HepG2 (cell line): ENCODE data around the gene LIMK2. TPM values are rescaled to one million over a fixed set of nuclear protein-coding genes. Genes with fewer than 3 reads are reported as not detected.
"Not testable (repeated sequence)": the region's sequence is repeated elsewhere in the genome, so short reads cannot be mapped to it uniquely, and the experiment has no call there.

Experiments used
- ATAC-seq: fragments of 200-7000 bp; cut with Tn5 transposase; 3 replicates; pipeline ENCODE4 v1.9.1; 2020; ENCODE audit warnings: mild to moderate bottlenecking, moderate library complexity
- BruUV-seq: library from RNA; stranded (reverse); fragments of 400-500 nt; replicated peaks from 2 replicates; lab custom pipeline; 2021; lab: Mats Ljungman, UMichigan
- CTCF ChIA-PET: fragments of 300-600 bp; formaldehyde crosslinking; extraction: SDS; loops from one replicate; lab custom pipeline; 2021; ENCODE audit warnings: low total read pairs, inconsistent platforms, low intra/inter-chr PET ratio; lab: Yijun Ruan, JAX
- POLR2A ChIA-PET: fragments of 350-600 bp; sonication (Branson Sonifier 250); formaldehyde crosslinking; loops from one replicate; lab custom pipeline; 2020; ENCODE audit warnings: antibody characterized with exemption, inconsistent platforms; lab: Yijun Ruan, JAX
- DNase-seq: peaks from one replicate; pipeline ENCODE4 v3.0.0-alpha.2; 2015; ENCODE audit warnings: low spot score
- FAIRE-seq: peaks from 3 replicates; lab custom pipeline; 2011; peaks lifted over from hg19 to GRCh38; lab: Jason Lieb, UNC
- H2AFZ ChIP-seq: one replicate; pipeline ENCODE4 v1.6.1; 2011; ENCODE audit warnings: low read length, inconsistent platforms
- H3K27ac ChIP-seq: fragments of 300-600 bp; 3 replicates; pipeline ENCODE4 v1.8.0; 2011; ENCODE audit warnings: mixed run types, mild to moderate bottlenecking, mixed read lengths, low read length, inconsistent platforms; ENCODE audit not compliant: insufficient read depth; ENCODE audit errors: extremely low read length
- H3K27me3 ChIP-seq, 2 experiments: fragments of 200-600 bp in 1 of 2; 2 replicates in 1 of 2; 3 replicates in 1 of 2; pipeline versions ENCODE4 v1.6.0 to v1.8.0; 2011; ENCODE audit warnings: low read length in 2 of 2, mild to moderate bottlenecking in 2 of 2, moderate library complexity in 2 of 2, inconsistent platforms in 1 of 2; ENCODE audit not compliant: insufficient read depth in 2 of 2, control insufficient read depth in 1 of 2
- H3K36me3 ChIP-seq, 2 experiments: fragments of 200-600 bp in 1 of 2; replicated peaks in 1 of 2; 2 replicates in 1 of 2; 3 replicates in 1 of 2; pipeline versions ENCODE4 v1.5.1 to v1.8.0; 2011; ENCODE audit warnings: low read length in 2 of 2, inconsistent platforms in 1 of 2; ENCODE audit not compliant: insufficient read depth in 2 of 2, control insufficient read depth in 1 of 2
- H3K4me1 ChIP-seq: 2 replicates; pipeline ENCODE4 v1.5.1; 2012; ENCODE audit warnings: low read length, inconsistent platforms; ENCODE audit not compliant: insufficient read depth
- H3K4me2 ChIP-seq: 2 replicates; pipeline ENCODE4 v1.6.0; 2011; ENCODE audit warnings: low read depth, low read length, inconsistent platforms
- H3K4me3 ChIP-seq, 3 experiments: fragments of 200-600 bp in 1 of 3; sonication (generic), shearing (Covaris generic) in 1 of 3; replicated peaks in 1 of 3; 2 replicates each; pipeline ENCODE4 v1.5.1; 2011 to 2016; ENCODE audit warnings: low read length in 3 of 3, inconsistent platforms in 2 of 3, low read depth in 2 of 3, mild to moderate bottlenecking in 2 of 3, control low read depth in 1 of 3, mixed read lengths in 1 of 3; ENCODE audit not compliant: insufficient read depth in 1 of 3
- H3K79me2 ChIP-seq: one replicate; pipeline ENCODE4 v1.6.1; 2011; ENCODE audit warnings: low read length, inconsistent platforms; ENCODE audit not compliant: insufficient read depth
- H3K9ac ChIP-seq: 2 replicates; pipeline ENCODE4 v1.6.0; 2011; ENCODE audit warnings: mild to moderate bottlenecking, low read depth, low read length, inconsistent platforms; ENCODE audit not compliant: insufficient read depth
- H3K9me3 ChIP-seq: 2 replicates; pipeline ENCODE4 v1.5.1; 2012; ENCODE audit warnings: mild to moderate bottlenecking, low read length
- H4K20me1 ChIP-seq: 2 replicates; pipeline ENCODE4 v1.6.0; 2011; ENCODE audit warnings: inconsistent platforms, mild to moderate bottlenecking, low read length, moderate library complexity; ENCODE audit not compliant: insufficient read depth
- WGBS: methylation state at CpG from one replicate; pipeline ENCODE4 v1.1.6; 2017; ENCODE audit warnings: low lambda C conversion rate; 5-methylcytosine and 5-hydroxymethylcytosine counted together
- in situ Hi-C: cut with HindIII; loops from 2 replicates; pipeline ENCODE4 v1.10.0; 2017; ENCODE audit warnings: low pct_unique_long_range_greater_than_20kb; ENCODE audit not compliant: extremely low pct_ligation_motif_present
- intact Hi-C: fragments of 100-400 bp; cut with micrococcal nuclease; formaldehyde crosslinking; loops from one replicate; pipeline ENCODE4 v1.10.0; 2022; ENCODE audit not compliant: unreplicated experiment
- polyA plus RNA-seq, 8 experiments: library from polyadenylated mRNA; depleted of rRNA in 3 of 8; stranded (reverse) in 7 of 8; unstranded in 1 of 8; fragments of >200 nt; fragmentation: Illumina TruSeq in 4 of 8; extraction: Trizol in 4 of 8; gene quantifications; 2 replicates each; pipeline versions ENCODE4 v1.2.1 to v1.2.3, GENCODE V29; 2011 to 2016; ENCODE audit warnings: low read depth in 4 of 8, missing spikeins in 1 of 8, mixed read lengths in 1 of 8; ENCODE audit not compliant: insufficient read depth in 1 of 8
- total RNA-seq, 5 experiments: library from RNA; depleted of rRNA; stranded (reverse); fragments of >200 nt; fragmentation: Illumina TruSeq; extraction: Trizol; gene quantifications; 2 replicates each; pipeline ENCODE4 v1.2.3, GENCODE V29; 2016; ENCODE audit warnings: low read depth in 1 of 5
- TF ChIP-seq, protein P1 (sequence below): sonication (generic); formaldehyde crosslinking; IDR thresholded peaks from 2 replicates; pipeline ENCODE4 v1.4.0; 2020; ENCODE audit warnings: missing genetic modification reagents

Gene LIMK2
- total and polyA plus RNA-seq, 2 of the 13 experiments (the other 11 are each of a cell fraction or from before 2014, with no cell fraction given): 20.9 to 29.8 TPM

DNA sequence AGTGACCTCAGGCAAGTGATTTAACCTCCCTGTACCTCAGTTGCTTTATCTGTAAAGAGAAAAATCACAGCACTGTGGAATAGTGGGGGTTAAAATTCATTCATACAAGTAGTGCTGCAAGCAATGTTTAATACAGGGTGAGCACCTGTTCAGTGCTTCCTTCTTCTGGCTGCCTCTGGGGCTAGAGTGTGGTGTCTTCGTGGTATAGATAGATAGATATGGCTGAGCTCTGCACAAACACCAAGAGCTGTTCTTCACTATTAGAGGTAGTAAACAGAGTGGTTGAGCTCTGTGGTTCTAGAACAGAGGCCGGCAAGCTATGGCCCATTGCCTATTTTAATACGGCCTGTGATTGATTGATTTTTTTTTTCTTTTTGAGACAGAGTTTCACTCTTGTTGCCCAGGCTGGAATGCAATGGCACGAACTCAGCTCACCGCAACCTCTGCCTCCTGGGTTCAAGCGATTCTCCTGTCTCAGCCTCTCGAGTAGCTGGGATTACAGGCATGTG lies 32.9 kb downstream of the LIMK2 start (continued):
- TF ChIP-seq, protein P1, sequence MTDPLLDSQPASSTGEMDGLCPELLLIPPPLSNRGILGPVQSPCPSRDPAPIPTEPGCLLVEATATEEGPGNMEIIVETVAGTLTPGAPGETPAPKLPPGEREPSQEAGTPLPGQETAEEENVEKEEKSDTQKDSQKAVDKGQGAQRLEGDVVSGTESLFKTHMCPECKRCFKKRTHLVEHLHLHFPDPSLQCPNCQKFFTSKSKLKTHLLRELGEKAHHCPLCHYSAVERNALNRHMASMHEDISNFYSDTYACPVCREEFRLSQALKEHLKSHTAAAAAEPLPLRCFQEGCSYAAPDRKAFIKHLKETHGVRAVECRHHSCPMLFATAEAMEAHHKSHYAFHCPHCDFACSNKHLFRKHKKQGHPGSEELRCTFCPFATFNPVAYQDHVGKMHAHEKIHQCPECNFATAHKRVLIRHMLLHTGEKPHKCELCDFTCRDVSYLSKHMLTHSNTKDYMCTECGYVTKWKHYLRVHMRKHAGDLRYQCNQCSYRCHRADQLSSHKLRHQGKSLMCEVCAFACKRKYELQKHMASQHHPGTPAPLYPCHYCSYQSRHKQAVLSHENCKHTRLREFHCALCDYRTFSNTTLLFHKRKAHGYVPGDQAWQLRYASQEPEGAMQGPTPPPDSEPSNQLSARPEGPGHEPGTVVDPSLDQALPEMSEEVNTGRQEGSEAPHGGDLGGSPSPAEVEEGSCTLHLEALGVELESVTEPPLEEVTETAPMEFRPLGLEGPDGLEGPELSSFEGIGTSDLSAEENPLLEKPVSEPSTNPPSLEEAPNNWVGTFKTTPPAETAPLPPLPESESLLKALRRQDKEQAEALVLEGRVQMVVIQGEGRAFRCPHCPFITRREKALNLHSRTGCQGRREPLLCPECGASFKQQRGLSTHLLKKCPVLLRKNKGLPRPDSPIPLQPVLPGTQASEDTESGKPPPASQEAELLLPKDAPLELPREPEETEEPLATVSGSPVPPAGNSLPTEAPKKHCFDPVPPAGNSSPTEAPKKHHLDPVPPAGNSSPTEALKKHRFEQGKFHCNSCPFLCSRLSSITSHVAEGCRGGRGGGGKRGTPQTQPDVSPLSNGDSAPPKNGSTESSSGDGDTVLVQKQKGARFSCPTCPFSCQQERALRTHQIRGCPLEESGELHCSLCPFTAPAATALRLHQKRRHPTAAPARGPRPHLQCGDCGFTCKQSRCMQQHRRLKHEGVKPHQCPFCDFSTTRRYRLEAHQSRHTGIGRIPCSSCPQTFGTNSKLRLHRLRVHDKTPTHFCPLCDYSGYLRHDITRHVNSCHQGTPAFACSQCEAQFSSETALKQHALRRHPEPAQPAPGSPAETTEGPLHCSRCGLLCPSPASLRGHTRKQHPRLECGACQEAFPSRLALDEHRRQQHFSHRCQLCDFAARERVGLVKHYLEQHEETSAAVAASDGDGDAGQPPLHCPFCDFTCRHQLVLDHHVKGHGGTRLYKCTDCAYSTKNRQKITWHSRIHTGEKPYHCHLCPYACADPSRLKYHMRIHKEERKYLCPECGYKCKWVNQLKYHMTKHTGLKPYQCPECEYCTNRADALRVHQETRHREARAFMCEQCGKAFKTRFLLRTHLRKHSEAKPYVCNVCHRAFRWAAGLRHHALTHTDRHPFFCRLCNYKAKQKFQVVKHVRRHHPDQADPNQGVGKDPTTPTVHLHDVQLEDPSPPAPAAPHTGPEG (CRISPR knock-in tag): no peak

DNA sequence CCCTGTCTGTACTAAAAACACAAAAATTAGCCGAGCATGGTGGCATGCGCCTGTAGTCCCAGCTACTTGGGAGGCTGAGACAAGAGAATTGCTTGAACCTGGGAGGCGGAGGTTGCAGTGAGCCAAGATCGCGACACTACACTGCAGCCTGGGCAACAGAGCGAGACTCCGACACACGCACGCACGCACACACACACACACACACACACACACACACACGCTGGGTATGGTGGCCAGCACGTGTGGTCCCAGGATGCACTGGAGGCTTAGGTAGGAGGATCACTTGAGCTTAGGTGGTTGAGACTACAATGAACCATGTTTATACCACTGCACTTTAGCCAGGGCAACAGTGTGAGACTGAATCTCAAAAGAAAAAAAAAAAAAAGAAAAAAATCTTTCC lies 33.9 kb downstream of the LIMK2 start:
- POLR2A ChIA-PET: interaction anchor here (0.7 kb wide), 1 partner anchor 171 kb away, joined by 3 read pairs; no protein-coding TSS in a partner anchor

More for the DNA sequence above, 33.9 kb downstream of the LIMK2 start:
- WGBS: 87% methylated on average over 11 of the region's 12 CpGs
- DNase-seq, H3K4me2 ChIP-seq, H3K27ac ChIP-seq, CTCF ChIA-PET, H2AFZ ChIP-seq, ATAC-seq, H3K27me3 ChIP-seq, BruUV-seq, H3K4me3 ChIP-seq, FAIRE-seq, in situ Hi-C loops, H3K9ac ChIP-seq, intact Hi-C loops, H3K9me3 ChIP-seq: not testable (repeated sequence)
- Histone ChIP-seq H3K79me2 (peaks cover 55% of the 10 kb centered on the region), H4K20me1 (peaks cover 50% of the 10 kb centered on the region), H3K36me3 (peaks cover 9 to 68% of the 10 kb centered on the region in 2 experiments), H3K4me1 (peaks cover 63% of the 10 kb centered on the region)
